Measurements from ENCODE around the gene GRIK4. TPM values are rescaled to one million over a fixed set of nuclear protein-coding genes. Genes with fewer than 3 reads are reported as not detected.

The GRIK4 gene
- total RNA-seq, 1 donor from 2014 or later, result 2.2 TPM

GRCh38 chr11:120566176-120566575 is 54.6 kb downstream of the GRIK4 start:
- Mint-ChIP-seq H3K27me3 (ENCODE audit: low read depth) (peaks cover 77% of the 10 kb centered on the region), H3K27ac (no peak overlapping the region), H3K4me3 (no peak overlapping the region), H3K36me3 (no peaks in the 10 kb centered on the region), H3K9me3 (peaks cover 5% of the 10 kb centered on the region), H3K4me1 (peaks cover 11% of the 10 kb centered on the region)
- no peak for TF ChIP-seq CTCF (IDR thresholded peaks at IDR 0.05; ENCODE audit: unreplicated experiment)
- no peak for DNase-seq (ENCODE audit: low spot score in 2 of 2, unreplicated experiment in 2 of 2)

GRCh38 chr11:120568572-120569307 is 57.2 kb downstream of the GRIK4 start:
- H3K27ac Mint-ChIP-seq, result no peak overlapping the region
- peaks cover 6% of the 10 kb centered on the region for H3K9me3 Mint-ChIP-seq
- H3K27me3 Mint-ChIP-seq (ENCODE audit: low read depth), result peaks cover 72% of the 10 kb centered on the region
- H3K4me3 Mint-ChIP-seq, result no peak overlapping the region
- DNase-seq (ENCODE audit: low spot score in 2 of 2, unreplicated experiment in 2 of 2), result no peak
- TF ChIP-seq CTCF (IDR thresholded peaks at IDR 0.05; ENCODE audit: unreplicated experiment), result no peak
- H3K36me3 Mint-ChIP-seq, result no peaks in the 10 kb centered on the region
- peaks cover 8% of the 10 kb centered on the region for H3K4me1 Mint-ChIP-seq

- Mint-ChIP-seq H3K4me1 (peaks cover 5% of the 10 kb centered on the region), H3K36me3 (no peaks in the 10 kb centered on the region), H3K27me3 (ENCODE audit: low read depth) (peaks cover 77% of the 10 kb centered on the region), H3K4me3 (no peak overlapping the region), H3K27ac (no peak overlapping the region), H3K9me3 (peaks cover 6% of the 10 kb centered on the region)
- no peak for DNase-seq (ENCODE audit: low spot score in 2 of 2, unreplicated experiment in 2 of 2)
- TF ChIP-seq CTCF (IDR thresholded peaks at IDR 0.05; ENCODE audit: unreplicated experiment), result no peak
These were observed 58.3 kb downstream of the GRIK4 start for GRCh38 chr11:120569861-120570260.

GRCh38 chr11:120571476-120571875 is 59.9 kb downstream of the GRIK4 start:
- no peak for DNase-seq (ENCODE audit: low spot score in 2 of 2, unreplicated experiment in 2 of 2)
- H3K9me3 Mint-ChIP-seq, result peaks cover 6% of the 10 kb centered on the region
- H3K27me3 Mint-ChIP-seq (ENCODE audit: low read depth), result peaks cover 75% of the 10 kb centered on the region
- no peak overlapping the region for H3K27ac Mint-ChIP-seq
- no peak for TF ChIP-seq CTCF (IDR thresholded peaks at IDR 0.05; ENCODE audit: unreplicated experiment)
- H3K4me3 Mint-ChIP-seq, result no peak overlapping the region
- no peaks in the 10 kb centered on the region for H3K36me3 Mint-ChIP-seq
- no peaks in the 10 kb centered on the region for H3K4me1 Mint-ChIP-seq

- H3K27me3 Mint-ChIP-seq (ENCODE audit: low read depth), result peaks cover 78% of the 10 kb centered on the region
These were observed 62.3 kb downstream of the GRIK4 start for GRCh38 chr11:120573756-120574354.

More at GRCh38 chr11:120573756-120574354, 62.3 kb downstream of the GRIK4 start:
- Mint-ChIP-seq H3K9me3 (peaks cover 6% of the 10 kb centered on the region), H3K36me3 (no peaks in the 10 kb centered on the region), H3K27ac (no peak overlapping the region), H3K4me3 (no peak overlapping the region), H3K4me1 (no peaks in the 10 kb centered on the region)
- no peak for TF ChIP-seq CTCF (IDR thresholded peaks at IDR 0.05; ENCODE audit: unreplicated experiment)
- no peak for DNase-seq (ENCODE audit: low spot score in 2 of 2, unreplicated experiment in 2 of 2)

All from mesothelial cell of epicardium (in vitro differentiated cells).